Suprapubic skin (tissue), 4 donors: Measurements from ENCODE around the gene CCNL2.

Experiments
- POLR2A ChIP-seq, 2 donors: fragments of 450-650 bp; IDR thresholded peaks; one replicate each; pipeline ENCODE4 v1.6.1; 2017; ENCODE audit warnings: antibody characterized with exemption in 2 of 2, mild to moderate bottlenecking in 2 of 2, moderate library complexity in 2 of 2
- POLR2AphosphoS5 ChIP-seq, 3 donors: sonication (generic); formaldehyde crosslinking; IDR thresholded peaks; one replicate each; pipeline ENCODE4 v1.6.1; 2017; ENCODE audit warnings: antibody characterized with exemption in 3 of 3

GRCh38 chr1:1364266-1364665, 34.9 kb downstream of the CCNL2 start:
- TF ChIP-seq POLR2AphosphoS5 (IDR thresholded peaks at IDR 0.05) (no peak), POLR2A (IDR thresholded peaks at IDR 0.05) (no peak)
